ENCODE data around the gene SPAM1.
A peak's percentile ranks its signal among the peaks of the same experiment; 100 is the strongest.

Gene SPAM1

GRCh38 chr7:123939784-123940183, 14.7 kb downstream of the SPAM1 start:
- DNase-seq = no peak
- no peak overlapping the region for H4K5ac ChIP-seq (ENCODE audit: low read length)
- H3K36me3 ChIP-seq (ENCODE audit: control insufficient read depth, insufficient read depth, low read length) = no peaks in the 10 kb centered on the region
- peak overlapping the region; percentile 75 for H3K18ac ChIP-seq (ENCODE audit: low read length)
- no peak overlapping the region for H4K8ac ChIP-seq (ENCODE audit: low read depth, low read length)
- H3K56ac ChIP-seq (ENCODE audit: low read length) = no peak overlapping the region
- H3K79me2 ChIP-seq (ENCODE audit: control insufficient read depth, insufficient read depth, low read length) = no peaks in the 10 kb centered on the region
- no peaks in the 10 kb centered on the region for H3K27me3 ChIP-seq (ENCODE audit: insufficient read depth, low read length, poor library complexity)
- H3K79me1 ChIP-seq (ENCODE audit: low read length) = no peaks in the 10 kb centered on the region
- H3K4me2 ChIP-seq (ENCODE audit: low read length) = no peak overlapping the region
- no peak overlapping the region for H3K4ac ChIP-seq (ENCODE audit: low read depth, low read length)
- H2AK5ac ChIP-seq (ENCODE audit: low read length) = no peak overlapping the region
- no CpG with 5 or more reads among the region's 3 CpGs for WGBS (ENCODE audit: extremely low coverage, insufficient coverage, low lambda C conversion rate)
- H3K4me3 ChIP-seq (ENCODE audit: low read length) = no peak overlapping the region
- H3K23ac ChIP-seq (ENCODE audit: low read length) = no peak overlapping the region
- H2BK5ac ChIP-seq (ENCODE audit: low read length) = peak overlapping the region; percentile 7
- no peak overlapping the region for H3K27ac ChIP-seq (ENCODE audit: low read depth, low read length)
- H2BK120ac ChIP-seq (ENCODE audit: low read depth, low read length) = peak overlapping the region; percentile 54
- peak overlapping the region; percentile 88 for H2BK15ac ChIP-seq (replicated peaks; ENCODE audit: low read depth)
- peaks cover 2% of the 10 kb centered on the region for H3K4me1 ChIP-seq (ENCODE audit: control insufficient read depth, low read depth, low read length)
- H3K9ac ChIP-seq (ENCODE audit: low read length) = no peak overlapping the region

GRCh38 chr7:123941391-123942180, 16.5 kb downstream of the SPAM1 start:
- peak overlapping the region; percentile 86 for H3K56ac ChIP-seq (ENCODE audit: low read length)
- no peaks in the 10 kb centered on the region for H3K79me1 ChIP-seq (ENCODE audit: low read length)
- peaks cover 6% of the 10 kb centered on the region for H3K4me1 ChIP-seq (ENCODE audit: control insufficient read depth, low read depth, low read length)
- H4K8ac ChIP-seq (ENCODE audit: low read depth, low read length) = no peak overlapping the region
- no peak overlapping the region for H3K4ac ChIP-seq (ENCODE audit: low read depth, low read length)
- no peak overlapping the region for H2BK15ac ChIP-seq (replicated peaks; ENCODE audit: low read depth)
- no peak overlapping the region for H3K23ac ChIP-seq (ENCODE audit: low read length)
- peak overlapping the region; percentile 78 for H2BK120ac ChIP-seq (ENCODE audit: low read depth, low read length)
- no peak overlapping the region for H3K18ac ChIP-seq (ENCODE audit: low read length)
- no peak overlapping the region for H2AK5ac ChIP-seq (ENCODE audit: low read length)
- H4K5ac ChIP-seq (ENCODE audit: low read length) = no peak overlapping the region
- DNase-seq = peak; percentile 88
- H3K9ac ChIP-seq (ENCODE audit: low read length) = peak overlapping the region; percentile 39
- H3K79me2 ChIP-seq (ENCODE audit: control insufficient read depth, insufficient read depth, low read length) = no peaks in the 10 kb centered on the region
- H3K4me2 ChIP-seq (ENCODE audit: low read length) = no peak overlapping the region
- WGBS (ENCODE audit: extremely low coverage, insufficient coverage, low lambda C conversion rate) = no CpG with 5 or more reads among the region's 3 CpGs
- H2BK5ac ChIP-seq (ENCODE audit: low read length) = peak overlapping the region; percentile 73
- H3K27me3 ChIP-seq (ENCODE audit: insufficient read depth, low read length, poor library complexity) = no peaks in the 10 kb centered on the region
- peak overlapping the region; percentile 77 for H3K27ac ChIP-seq (ENCODE audit: low read depth, low read length)
- no peak overlapping the region for H3K4me3 ChIP-seq (ENCODE audit: low read length)
- no peaks in the 10 kb centered on the region for H3K36me3 ChIP-seq (ENCODE audit: control insufficient read depth, insufficient read depth, low read length)

GRCh38 chr7:123944395-123944794, 19.4 kb downstream of the SPAM1 start:
- no peak overlapping the region for H4K5ac ChIP-seq (ENCODE audit: low read length)
- no peak overlapping the region for H3K4me3 ChIP-seq (ENCODE audit: low read length)
- no peak overlapping the region for H3K9ac ChIP-seq (ENCODE audit: low read length)
- no peak overlapping the region for H2AK5ac ChIP-seq (ENCODE audit: low read length)
- H3K23ac ChIP-seq (ENCODE audit: low read length) = no peak overlapping the region
- no CpG with 5 or more reads among the region's 1 CpG for WGBS (ENCODE audit: extremely low coverage, insufficient coverage, low lambda C conversion rate)
- H3K27ac ChIP-seq (ENCODE audit: low read depth, low read length) = no peak overlapping the region
- no peak overlapping the region for H3K4me2 ChIP-seq (ENCODE audit: low read length)
- H3K27me3 ChIP-seq (ENCODE audit: insufficient read depth, low read length, poor library complexity) = no peaks in the 10 kb centered on the region
- H3K56ac ChIP-seq (ENCODE audit: low read length) = no peak overlapping the region
- no peaks in the 10 kb centered on the region for H3K79me1 ChIP-seq (ENCODE audit: low read length)
- H3K36me3 ChIP-seq (ENCODE audit: control insufficient read depth, insufficient read depth, low read length) = no peaks in the 10 kb centered on the region
- no peak overlapping the region for H3K4ac ChIP-seq (ENCODE audit: low read depth, low read length)
- H3K18ac ChIP-seq (ENCODE audit: low read length) = no peak overlapping the region
- H3K4me1 ChIP-seq (ENCODE audit: control insufficient read depth, low read depth, low read length) = peaks cover 6% of the 10 kb centered on the region
- H2BK5ac ChIP-seq (ENCODE audit: low read length) = no peak overlapping the region
- no peak overlapping the region for H2BK120ac ChIP-seq (ENCODE audit: low read depth, low read length)
- peak; percentile 46 for DNase-seq
- no peak overlapping the region for H4K8ac ChIP-seq (ENCODE audit: low read depth, low read length)
- H3K79me2 ChIP-seq (ENCODE audit: control insufficient read depth, insufficient read depth, low read length) = no peaks in the 10 kb centered on the region
- H2BK15ac ChIP-seq (replicated peaks; ENCODE audit: low read depth) = no peak overlapping the region

- Histone ChIP-seq H3K23ac (ENCODE audit: low read length) (no peak overlapping the region), H3K4ac (ENCODE audit: low read depth, low read length) (no peak overlapping the region), H3K56ac (ENCODE audit: low read length) (peak overlapping the region; percentile 74), H2BK120ac (ENCODE audit: low read depth, low read length) (no peak overlapping the region), H3K9ac (ENCODE audit: low read length) (peak overlapping the region; percentile 23), H3K4me3 (ENCODE audit: low read length) (no peak overlapping the region), H2AK5ac (ENCODE audit: low read length) (no peak overlapping the region), H3K4me2 (ENCODE audit: low read length) (no peak overlapping the region), H4K8ac (ENCODE audit: low read depth, low read length) (no peak overlapping the region), H3K4me1 (ENCODE audit: control insufficient read depth, low read depth, low read length) (peaks cover 6% of the 10 kb centered on the region), H3K18ac (ENCODE audit: low read length) (peak overlapping the region; percentile 44), H4K5ac (ENCODE audit: low read length) (no peak overlapping the region), H3K27me3 (ENCODE audit: insufficient read depth, low read length, poor library complexity) (no peaks in the 10 kb centered on the region), H3K79me1 (ENCODE audit: low read length) (no peaks in the 10 kb centered on the region), H3K27ac (ENCODE audit: low read depth, low read length) (peak overlapping the region; percentile 31), H3K36me3 (ENCODE audit: control insufficient read depth, insufficient read depth, low read length) (no peaks in the 10 kb centered on the region), H2BK5ac (ENCODE audit: low read length) (peak overlapping the region; percentile 79), H3K79me2 (ENCODE audit: control insufficient read depth, insufficient read depth, low read length) (no peaks in the 10 kb centered on the region), H2BK15ac (replicated peaks; ENCODE audit: low read depth) (no peak overlapping the region)
- no CpG with 5 or more reads among the region's 1 CpG for WGBS (ENCODE audit: extremely low coverage, insufficient coverage, low lambda C conversion rate)
- peak; percentile 45 for DNase-seq
Measured at GRCh38 chr7:123945938-123946337, 20.9 kb downstream of the SPAM1 start.

- Histone ChIP-seq H3K9ac (ENCODE audit: low read length) (no peak overlapping the region), H2BK5ac (ENCODE audit: low read length) (no peak overlapping the region), H2BK15ac (replicated peaks; ENCODE audit: low read depth) (no peak overlapping the region)
Measured at GRCh38 chr7:123948136-123948535, 23.1 kb downstream of the SPAM1 start.

More at GRCh38 chr7:123948136-123948535, 23.1 kb downstream of the SPAM1 start:
- Histone ChIP-seq H3K4me3 (ENCODE audit: low read length) (no peak overlapping the region), H3K23ac (ENCODE audit: low read length) (no peak overlapping the region), H3K4me1 (ENCODE audit: control insufficient read depth, low read depth, low read length) (peaks cover 4% of the 10 kb centered on the region), H3K27me3 (ENCODE audit: insufficient read depth, low read length, poor library complexity) (no peaks in the 10 kb centered on the region), H4K8ac (ENCODE audit: low read depth, low read length) (no peak overlapping the region), H2BK120ac (ENCODE audit: low read depth, low read length) (peak overlapping the region; percentile 82), H3K79me2 (ENCODE audit: control insufficient read depth, insufficient read depth, low read length) (no peaks in the 10 kb centered on the region), H3K27ac (ENCODE audit: low read depth, low read length) (no peak overlapping the region), H3K18ac (ENCODE audit: low read length) (no peak overlapping the region), H3K4me2 (ENCODE audit: low read length) (no peak overlapping the region), H4K5ac (ENCODE audit: low read length) (no peak overlapping the region), H2AK5ac (ENCODE audit: low read length) (no peak overlapping the region), H3K56ac (ENCODE audit: low read length) (no peak overlapping the region), H3K36me3 (ENCODE audit: control insufficient read depth, insufficient read depth, low read length) (no peaks in the 10 kb centered on the region), H3K79me1 (ENCODE audit: low read length) (no peaks in the 10 kb centered on the region), H3K4ac (ENCODE audit: low read depth, low read length) (no peak overlapping the region)
- no CpG with 5 or more reads among the region's 4 CpGs for WGBS (ENCODE audit: extremely low coverage, insufficient coverage, low lambda C conversion rate)
- DNase-seq = no peak
